Endothelial cell of umbilical vein (primary cell): ENCODE data around the gene CRLF1. TPM values are rescaled to one million over a fixed set of nuclear protein-coding genes. Genes with fewer than 3 reads are reported as not detected.

Source experiments
- BruUV-seq: library from RNA; stranded (reverse); fragments of 400-500 nt; replicated peaks from 2 replicates; lab custom pipeline; 2021; lab: Mats Ljungman, UMichigan
- CTCF ChIA-PET: fragments of 300-600, 350-600 bp; sonication (Branson Sonifier 250); formaldehyde crosslinking; loops from one replicate; lab custom pipeline; 2021; ENCODE audit warnings: antibody characterized with exemption, inconsistent platforms; lab: Charles Lee
- POLR2A ChIA-PET: fragments of 300-600, 350-600 bp; sonication (Branson Sonifier 250); formaldehyde crosslinking; loops from one replicate; lab custom pipeline; 2021; ENCODE audit warnings: antibody characterized with exemption, inconsistent platforms; lab: Charles Lee
- DNase-seq: peaks from one replicate; pipeline ENCODE4 v3.0.0-alpha.2; 2011; ENCODE audit warnings: low read depth, low spot score
- FAIRE-seq: peaks from 2 replicates; lab custom pipeline; 2011; peaks lifted over from hg19 to GRCh38; lab: Jason Lieb, UNC
- H2AFZ ChIP-seq: 2 replicates; pipeline ENCODE4 v1.6.0; 2012; ENCODE audit warnings: low read depth, low read length, control low read depth, inconsistent platforms
- H3K27ac ChIP-seq: 2 replicates; pipeline ENCODE4 v1.5.1; 2011; ENCODE audit warnings: low read depth, mild to moderate bottlenecking, control low read depth, low read length, moderate library complexity; ENCODE audit not compliant: insufficient read depth
- H3K27me3 ChIP-seq, 2 experiments: 2 replicates each; pipeline versions ENCODE4 v1.6.0 to v1.6.1; 2011; ENCODE audit warnings: low read length in 2 of 2, mixed read lengths in 1 of 2; ENCODE audit not compliant: control insufficient read depth in 2 of 2, insufficient read depth in 2 of 2
- H3K36me3 ChIP-seq, 2 experiments: 2 replicates in 1 of 2; 3 replicates in 1 of 2; pipeline ENCODE4 v1.5.1; 2011; ENCODE audit warnings: low read length in 2 of 2, mild to moderate bottlenecking in 1 of 2, moderate library complexity in 1 of 2; ENCODE audit not compliant: control insufficient read depth in 2 of 2, insufficient read depth in 2 of 2; ENCODE audit errors: extremely low read depth in 1 of 2
- H3K4me1 ChIP-seq: 3 replicates; pipeline ENCODE4 v1.5.1; 2011; ENCODE audit warnings: mild to moderate bottlenecking, low read length; ENCODE audit not compliant: control insufficient read depth, insufficient read depth; ENCODE audit errors: extremely low read depth
- H3K4me2 ChIP-seq: 2 replicates; pipeline ENCODE4 v1.6.1; 2011; ENCODE audit warnings: low read length, control low read depth, mixed read lengths; ENCODE audit not compliant: insufficient read depth
- H3K4me3 ChIP-seq, 3 experiments: fragments of 200-600 bp in 1 of 3; sonication (generic), shearing (Covaris generic) in 1 of 3; replicated peaks in 1 of 3; 2 replicates each; pipeline ENCODE4 v1.5.1; 2011 to 2016; ENCODE audit warnings: control low read depth in 3 of 3, low read length in 3 of 3, mild to moderate bottlenecking in 2 of 3, inconsistent platforms in 1 of 3, low read depth in 1 of 3, moderate library complexity in 1 of 3; ENCODE audit not compliant: insufficient read depth in 1 of 3
- H3K79me2 ChIP-seq: 2 replicates; pipeline ENCODE4 v1.6.0; 2012; ENCODE audit warnings: low read length, inconsistent platforms; ENCODE audit not compliant: control insufficient read depth, insufficient read depth
- H3K9ac ChIP-seq: replicated peaks from 2 replicates; pipeline ENCODE3; 2011; ENCODE audit warnings: low read length, control low read depth; ENCODE audit not compliant: insufficient read depth; ENCODE audit errors: extremely low read depth
- H3K9me1 ChIP-seq: replicated peaks from 3 replicates; pipeline ENCODE4 v1.6.0; 2011; ENCODE audit warnings: mild to moderate bottlenecking, low read length; ENCODE audit not compliant: control insufficient read depth, insufficient read depth; ENCODE audit errors: extremely low read depth
- H3K9me3 ChIP-seq: replicated peaks from 2 replicates; pipeline ENCODE4 v1.5.1; 2012; ENCODE audit warnings: low read length, inconsistent platforms; ENCODE audit not compliant: control insufficient read depth, insufficient read depth
- H4K20me1 ChIP-seq: replicated peaks from 2 replicates; pipeline ENCODE3; 2011; ENCODE audit warnings: mild to moderate bottlenecking, low read length; ENCODE audit not compliant: control insufficient read depth, insufficient read depth; ENCODE audit errors: extremely low read depth
- CTCF ChIP-seq, 2 donors: IDR thresholded peaks; 1 replicate in 1 of 2; 2 replicates in 1 of 2; pipeline ENCODE4 v1.5.1; 2011; ENCODE audit warnings: low read length in 2 of 2, mild to moderate bottlenecking in 2 of 2, moderate library complexity in 2 of 2, control low read depth in 1 of 2, inconsistent platforms in 1 of 2, low read depth in 1 of 2; ENCODE audit not compliant: insufficient read depth in 1 of 2; ENCODE audit errors: extremely low read depth in 1 of 2
- EZH2 ChIP-seq: IDR thresholded peaks from 2 replicates; pipeline ENCODE4 v1.6.1; 2012; ENCODE audit warnings: borderline replicate concordance, low read depth, mild to moderate bottlenecking, moderate library complexity, low read length, inconsistent platforms; ENCODE audit not compliant: severe bottlenecking
- FOS ChIP-seq: IDR thresholded peaks from 2 replicates; pipeline ENCODE4 v1.6.1; 2011; ENCODE audit warnings: mild to moderate bottlenecking, low read length, moderate library complexity, borderline replicate concordance; ENCODE audit not compliant: insufficient read depth
- GATA2 ChIP-seq: IDR thresholded peaks from 2 replicates; pipeline ENCODE4 v1.7.0; 2011; ENCODE audit warnings: low read depth, mild to moderate bottlenecking, moderate library complexity, mixed read lengths, low read length; ENCODE audit not compliant: insufficient read length, insufficient read depth
- JUN ChIP-seq: IDR thresholded peaks from 2 replicates; pipeline ENCODE4 v1.6.1; 2011; ENCODE audit warnings: borderline replicate concordance, low read depth; ENCODE audit not compliant: insufficient read length, insufficient read depth
- MAX ChIP-seq: IDR thresholded peaks from 2 replicates; pipeline ENCODE4 v1.6.1; 2011; ENCODE audit not compliant: insufficient read depth, insufficient read length
- MYC ChIP-seq: IDR thresholded peaks from one replicate; pipeline ENCODE4 v1.6.1; 2011; ENCODE audit warnings: mild to moderate bottlenecking, low read depth, low read length
- POLR2A ChIP-seq: IDR thresholded peaks from 2 replicates; pipeline ENCODE4 v1.6.1; 2012; ENCODE audit warnings: low read depth, mild to moderate bottlenecking, control low read depth, low read length
- POLR2AphosphoS5 ChIP-seq: IDR thresholded peaks from 2 replicates; pipeline ENCODE4 v1.6.1; 2012; ENCODE audit warnings: low read depth, mild to moderate bottlenecking, control low read depth, low read length, moderate library complexity; ENCODE audit not compliant: insufficient read depth
- dilution Hi-C: fragments of 300-500 bp; cut with MboI; formaldehyde crosslinking; loops from one replicate; pipeline ENCODE4 v1.15.0; 2019; ENCODE audit warnings: low sequenced_read_pairs; ENCODE audit not compliant: extremely low pct_ligation_motif_present
- intact Hi-C: fragments of 100-400 bp; cut with micrococcal nuclease; formaldehyde crosslinking; loops from one replicate; pipeline ENCODE4 v1.10.0; 2022
- polyA plus RNA-seq, 4 experiments: library from polyadenylated mRNA; depleted of rRNA in 3 of 4; stranded (reverse) in 3 of 4; unstranded in 1 of 4; fragments of >200 nt; gene quantifications; 2 replicates each; pipeline versions ENCODE4 v1.2.1 to v1.2.3, GENCODE V29; 2011 to 2012; ENCODE audit warnings: missing spikeins in 1 of 4
- total RNA-seq: library from RNA; stranded (reverse); gene quantifications from 2 replicates; pipeline ENCODE4 v1.2.3, GENCODE V29; 2021

The CRLF1 gene
- total and polyA plus RNA-seq, 2 donors (not counting 3 experiments of a cell fraction or from before 2014, with no cell fraction given) = 0.18 TPM; not detected in 1

GRCh38 chr19:18603958-18604819 is 2.4 kb downstream of the CRLF1 start:
- FAIRE-seq (no peak), DNase-seq (no peak)
- Histone ChIP-seq H3K27me3 (peaks cover 47 to 53% of the 10 kb centered on the region in 2 experiments), H3K9ac (no peak overlapping the region), H3K79me2 (no peaks in the 10 kb centered on the region), H3K4me3 (no peak overlapping the region), H3K9me1 (no peaks in the 10 kb centered on the region), H4K20me1 (no peaks in the 10 kb centered on the region), H3K4me2 (no peak overlapping the region), H2AFZ (no peak overlapping the region), H3K36me3 (no peaks in the 10 kb centered on the region), H3K27ac (no peak overlapping the region), H3K4me1 (no peaks in the 10 kb centered on the region), H3K9me3 (no peaks in the 10 kb centered on the region)
- no peak for TF ChIP-seq JUN
- TF ChIP-seq MAX = no peak
- no peak for TF ChIP-seq CTCF (IDR thresholded peaks at IDR 0.05; ENCODE audit: extremely low read depth in 1 of 2, insufficient read depth in 1 of 2, low read depth in 1 of 2, low read length in 2 of 2)
- TF ChIP-seq GATA2 = no peak
- no peak for TF ChIP-seq EZH2
- no peak for TF ChIP-seq POLR2A
- TF ChIP-seq MYC = no peak
- TF ChIP-seq FOS = no peak
- no peak for TF ChIP-seq POLR2AphosphoS5
- ChIA-PET CTCF (interaction anchor here (1.3 kb wide), 1 partner anchor 10 kb away, joined by 11 read pairs; no protein-coding TSS in a partner anchor), POLR2A (no interaction called here)
- dilution Hi-C loops = no loop called here
- BruUV-seq = no TSS peak
- intact Hi-C loops = loop anchor here (5.0 kb wide), 1 partner anchor 43 kb away; no protein-coding TSS in a partner anchor
